Measurements from ENCODE around the gene ASTN1.

- TF ChIP-seq SP1 (IDR thresholded peaks at IDR 0.05) (no peak), FOXA1 (IDR thresholded peaks at IDR 0.05) (no peak), SUZ12 (IDR thresholded peaks at IDR 0.05) (no peak), ZNF384 (IDR thresholded peaks at IDR 0.05) (no peak), PKNOX1 (IDR thresholded peaks at IDR 0.05) (no peak), BHLHE40 (IDR thresholded peaks at IDR 0.05; ENCODE audit: borderline replicate concordance) (no peak)
Measured at GRCh38 chr1:177162243-177162642, 2.3 kb downstream of the ASTN1 start.

Measured in HEK293T (cell line).